GM12891 (cell line): Measurements from ENCODE around the gene CCND2.

ENCODE experiments used
- POLR2A ChIP-seq: IDR thresholded peaks from 2 replicates; pipeline ENCODE4 v1.6.1; 2011; ENCODE audit warnings: low read depth, low read length, control low read depth
- POLR2AphosphoS5 ChIP-seq: IDR thresholded peaks from 2 replicates; pipeline ENCODE4 v1.6.1; 2011; ENCODE audit warnings: low read depth, low read length, control low read depth
- SPI1 ChIP-seq: IDR thresholded peaks from 2 replicates; pipeline ENCODE4 v1.6.1; 2011; ENCODE audit warnings: low read depth, low read length, control low read depth

DNA sequence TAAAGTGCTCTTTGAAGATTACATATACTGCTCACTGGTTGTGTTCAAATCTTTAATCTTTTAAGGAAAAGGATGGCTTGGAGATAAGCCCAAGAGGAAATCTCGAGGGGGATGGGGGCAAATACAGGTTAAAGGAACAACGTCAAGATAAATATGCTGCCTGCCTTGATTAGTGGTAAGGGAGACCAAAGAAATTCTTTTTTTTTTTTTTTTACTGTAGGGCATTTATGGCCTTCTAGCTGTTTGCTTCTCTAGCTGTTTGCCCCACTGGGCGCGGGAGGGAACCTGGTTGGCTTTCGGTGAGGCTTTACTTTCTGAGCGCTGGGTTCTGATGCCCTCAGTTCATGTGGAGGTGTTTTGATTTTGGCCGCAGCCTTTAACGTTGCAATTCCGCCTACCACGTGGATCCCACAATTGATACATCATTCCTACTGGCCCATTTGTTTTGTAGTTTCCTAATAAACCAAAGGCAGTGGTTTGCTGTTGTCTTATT, 5.7 kb downstream of the CCND2 start:
- no peak for TF ChIP-seq POLR2A
- TF ChIP-seq SPI1: no peak
- TF ChIP-seq POLR2AphosphoS5: no peak
